Fibroblast of peridontal ligament (primary cell): ENCODE data around the gene FCGR2B.
"Not testable (repeated sequence)": the region's sequence is repeated elsewhere in the genome, so short reads cannot be mapped to it uniquely, and the experiment has no call there.

ENCODE experiments used
- DNase-seq: peaks from one replicate; pipeline ENCODE4 v3.0.0-alpha.2; 2010; ENCODE audit errors: extremely low read depth

FCGR2B gene

DNA sequence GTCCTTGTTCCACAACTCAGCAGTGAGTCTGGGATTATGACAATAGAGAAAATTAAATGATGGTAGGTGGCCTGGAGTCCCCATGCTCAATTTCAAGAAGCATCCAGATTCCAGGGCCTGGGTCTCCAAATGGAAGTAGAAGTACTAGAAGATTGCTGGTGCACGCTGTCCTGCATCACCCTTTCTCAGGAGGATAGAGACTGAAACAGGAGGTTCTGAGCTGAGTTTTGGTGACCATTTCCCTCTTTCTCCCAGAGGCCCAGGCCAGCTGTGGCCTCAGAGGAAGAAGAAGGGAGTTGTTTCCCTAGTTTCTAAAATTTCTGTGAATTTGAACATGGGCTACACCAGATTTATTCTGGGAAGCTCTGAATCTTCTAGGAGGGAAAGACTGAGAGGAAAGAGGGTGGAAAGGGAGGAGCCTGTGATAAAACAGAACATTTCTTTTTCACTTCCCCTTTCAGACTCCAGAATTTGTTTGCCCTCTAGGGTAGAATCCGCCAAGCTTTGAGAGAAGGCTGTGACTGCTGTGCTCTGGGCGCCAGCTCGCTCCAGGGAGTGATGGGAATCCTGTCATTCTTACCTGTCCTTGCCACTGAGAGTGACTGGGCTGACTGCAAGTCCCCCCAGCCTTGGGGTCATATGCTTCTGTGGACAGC lies at the start of gene FCGR2B:
TSS of gene FCGR2B (plus strand) at position 460 of the 656 bp plus-strand sequence. CDS start at position 559, 99 bp downstream.
- DNase-seq: not testable (repeated sequence)

DNA sequence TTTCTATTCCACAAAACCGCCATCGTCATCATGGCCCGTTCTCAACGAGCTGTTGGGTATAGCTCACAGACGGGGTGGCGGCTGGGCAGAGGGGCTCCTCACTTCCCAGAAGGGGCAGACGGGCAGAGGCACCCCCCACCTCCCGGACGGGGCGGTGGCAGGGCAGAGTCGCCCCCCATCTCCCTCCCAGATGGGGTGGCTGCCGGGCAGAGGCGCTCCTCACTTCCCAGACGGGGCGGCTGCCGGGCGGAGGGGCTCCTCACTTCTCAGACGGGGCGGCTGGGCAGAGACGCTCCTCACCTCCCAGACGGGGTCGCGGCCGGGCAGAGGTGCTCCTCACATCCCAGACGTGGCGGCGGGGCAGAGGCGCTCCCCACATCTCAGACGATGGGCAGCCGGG lies 46.5 kb upstream of the FCGR2B start:
- not testable (repeated sequence) for DNase-seq

DNA sequence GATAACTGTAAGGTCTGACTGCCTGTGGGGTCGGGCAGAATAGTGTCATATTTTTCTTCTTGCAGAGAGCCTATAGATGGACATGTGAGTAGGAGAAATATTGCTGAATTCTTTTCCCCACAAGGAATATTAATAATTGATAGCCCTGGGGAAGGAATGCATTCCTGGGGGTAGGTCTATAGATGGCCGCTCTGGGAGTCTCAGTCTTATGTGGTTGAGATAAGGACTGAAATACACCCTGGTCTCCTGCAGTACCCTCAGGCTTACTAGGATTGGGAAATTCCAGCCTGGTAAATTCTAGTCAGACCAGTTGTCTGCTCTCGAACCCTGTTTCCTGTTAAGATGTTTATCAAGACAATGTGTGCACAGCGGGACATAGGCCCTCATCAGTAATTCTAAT lies 44.4 kb upstream of the FCGR2B start:
- DNase-seq: not testable (repeated sequence)

DNA sequence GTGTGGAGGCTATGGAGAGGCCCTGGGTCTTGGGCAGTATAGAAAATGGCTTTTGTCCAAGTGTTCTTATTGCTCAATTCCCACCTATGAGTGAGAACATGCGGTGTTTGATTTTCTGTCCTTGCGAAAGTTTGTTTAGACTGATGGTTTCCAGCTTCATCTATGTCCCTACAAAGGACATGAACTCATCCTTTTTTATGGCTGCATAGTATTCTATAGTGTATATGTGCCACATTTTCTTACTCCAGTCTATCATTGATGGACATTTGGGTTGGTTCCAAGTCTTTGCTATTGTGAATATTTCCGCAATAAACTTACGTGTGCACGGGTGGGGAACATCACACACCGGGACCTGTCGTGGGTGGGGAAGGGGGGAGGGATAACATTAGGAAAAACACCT lies 42.5 kb upstream of the FCGR2B start:
- DNase-seq: not testable (repeated sequence)

DNA sequence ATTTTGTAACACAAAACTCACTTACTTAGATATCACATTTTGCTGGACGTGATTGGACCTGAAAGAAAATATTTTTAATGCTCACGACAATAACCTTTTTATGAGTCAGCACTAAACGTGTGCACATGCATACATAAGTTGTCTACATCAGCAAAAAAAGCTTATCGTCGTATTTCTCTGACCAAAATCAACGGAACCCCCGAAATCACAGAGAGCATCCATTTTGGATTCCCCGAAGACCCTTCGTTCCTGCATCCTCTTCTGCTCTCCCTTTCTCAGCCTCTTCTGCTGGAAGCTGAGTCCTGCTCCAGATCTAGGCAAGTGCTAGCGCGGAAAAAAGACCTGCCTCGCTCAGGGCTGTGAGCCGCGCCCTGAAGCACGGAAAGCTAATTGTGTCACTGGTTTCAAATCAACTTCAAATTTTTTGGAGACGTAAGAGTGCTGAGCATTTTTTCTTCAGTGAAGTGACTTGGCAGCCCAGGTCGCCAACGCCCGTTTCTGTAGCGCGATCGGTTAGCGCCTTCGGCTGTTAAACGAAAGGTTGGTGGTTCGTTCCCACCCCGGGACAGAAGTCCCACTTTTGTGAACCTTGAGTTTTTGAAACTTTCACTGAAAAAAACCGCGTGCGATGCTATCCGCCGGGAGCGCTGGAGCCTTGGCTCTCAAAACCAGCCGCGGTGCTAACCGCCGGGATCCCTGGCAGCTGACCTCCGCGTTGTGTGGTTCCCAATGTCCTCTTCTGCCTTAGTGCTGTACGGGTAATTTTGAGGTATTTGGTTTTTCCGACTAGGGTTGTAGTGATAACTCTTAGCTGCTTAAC lies 41.6 kb upstream of the FCGR2B start:
- DNase-seq: peak; percentile 87

DNA sequence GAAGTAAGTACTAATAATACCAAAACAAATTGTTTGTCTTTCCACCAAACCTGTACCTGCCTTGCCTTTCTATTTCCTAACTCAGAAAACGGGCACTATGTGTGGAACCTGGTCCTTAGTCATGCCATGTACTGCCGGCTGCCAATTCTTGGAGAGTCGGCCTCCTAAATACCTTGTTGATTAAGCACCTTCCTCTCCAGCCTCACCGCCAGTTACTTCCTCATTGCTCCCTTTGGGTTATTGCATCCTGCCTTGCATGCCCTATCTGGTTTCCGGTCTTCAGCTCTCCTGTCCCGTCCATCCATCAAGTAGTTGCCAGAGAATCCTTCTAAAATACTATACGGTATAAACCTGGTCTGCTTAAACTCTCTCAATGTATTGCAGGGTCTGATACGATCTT lies 40.9 kb upstream of the FCGR2B start:
- not testable (repeated sequence) for DNase-seq

DNA sequence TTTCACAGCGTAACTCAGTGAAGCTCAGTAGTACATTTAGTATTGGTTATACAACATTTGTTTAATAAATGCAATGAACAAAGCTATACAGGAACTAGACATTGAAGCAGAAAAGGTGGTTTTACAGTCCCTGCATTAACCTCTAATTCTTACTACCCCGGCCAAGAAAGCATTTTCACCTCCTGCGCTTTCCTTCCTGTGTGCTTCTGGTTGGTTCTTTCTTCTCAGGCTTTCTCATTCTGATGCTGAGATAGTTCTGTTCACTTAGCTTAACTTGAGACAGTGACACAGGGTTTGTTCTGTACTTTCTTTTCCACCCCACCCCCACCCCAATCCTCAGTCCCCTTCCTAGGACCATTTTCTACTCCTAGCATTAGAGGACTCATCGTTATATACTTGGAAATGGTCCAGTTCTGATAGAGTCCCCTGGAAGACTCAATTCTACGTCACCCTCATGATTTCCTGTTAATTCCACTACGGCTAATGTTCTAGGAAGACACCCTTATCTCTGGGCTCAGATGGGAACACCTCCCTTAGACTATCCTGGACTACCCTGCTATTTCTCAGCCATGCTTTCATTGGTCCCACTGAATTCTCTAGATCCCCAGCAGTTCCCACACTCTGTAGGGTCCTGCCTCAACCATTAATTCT lies 39.4 kb upstream of the FCGR2B start:
- not testable (repeated sequence) for DNase-seq

DNA sequence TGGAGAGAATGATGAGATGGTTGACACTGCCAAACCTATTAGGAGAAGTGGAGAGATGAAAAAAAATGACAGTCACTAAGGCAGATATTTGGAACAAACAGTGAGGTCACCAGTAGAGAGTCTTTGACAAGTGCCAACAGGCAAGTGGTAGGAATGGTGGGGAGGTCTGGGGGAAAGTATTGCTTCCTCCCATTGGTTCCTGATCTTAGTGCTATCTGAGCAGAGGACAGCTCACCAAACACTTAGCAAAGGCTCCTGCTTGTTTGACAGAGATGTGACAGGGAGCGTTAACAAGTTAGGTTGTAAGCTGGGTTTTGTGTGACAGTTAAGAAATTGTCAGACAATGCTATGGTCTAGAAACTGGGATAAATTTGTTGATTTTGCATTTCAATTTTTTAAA lies 38.3 kb upstream of the FCGR2B start:
- DNase-seq: not testable (repeated sequence)

DNA sequence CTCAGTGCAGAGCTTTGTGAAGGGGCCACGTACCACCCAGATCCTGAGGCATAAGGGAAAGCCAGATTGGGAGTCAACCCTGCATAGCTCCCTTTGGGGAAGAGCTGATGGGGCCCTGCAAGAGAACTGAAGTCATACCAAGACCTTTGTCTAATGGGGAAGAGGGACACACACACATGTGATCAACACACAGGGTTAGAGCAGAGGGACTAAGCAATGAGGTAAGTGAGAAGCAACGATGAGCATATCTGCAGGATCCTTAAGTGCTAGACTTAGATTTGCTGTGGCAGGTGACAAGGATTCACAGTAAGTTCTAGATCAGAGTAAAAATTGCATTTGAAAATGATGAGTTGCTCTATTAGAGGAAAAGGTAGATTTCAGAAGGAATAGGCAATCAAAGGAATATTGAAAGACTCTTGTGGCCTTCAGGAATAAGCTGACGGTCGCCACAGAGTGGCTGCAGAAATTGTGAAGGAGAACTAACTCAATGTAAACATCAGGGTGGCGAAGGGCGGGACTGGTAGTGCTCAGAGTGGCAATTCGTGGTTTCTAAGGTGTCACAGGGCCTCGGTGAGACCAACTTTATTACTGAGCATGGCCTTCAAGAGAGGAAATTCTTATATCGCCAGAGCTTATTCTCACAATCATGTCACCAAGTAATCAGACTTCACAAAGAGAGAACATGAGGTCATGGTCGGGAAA lies 36.3 kb upstream of the FCGR2B start:
- not testable (repeated sequence) for DNase-seq

DNA sequence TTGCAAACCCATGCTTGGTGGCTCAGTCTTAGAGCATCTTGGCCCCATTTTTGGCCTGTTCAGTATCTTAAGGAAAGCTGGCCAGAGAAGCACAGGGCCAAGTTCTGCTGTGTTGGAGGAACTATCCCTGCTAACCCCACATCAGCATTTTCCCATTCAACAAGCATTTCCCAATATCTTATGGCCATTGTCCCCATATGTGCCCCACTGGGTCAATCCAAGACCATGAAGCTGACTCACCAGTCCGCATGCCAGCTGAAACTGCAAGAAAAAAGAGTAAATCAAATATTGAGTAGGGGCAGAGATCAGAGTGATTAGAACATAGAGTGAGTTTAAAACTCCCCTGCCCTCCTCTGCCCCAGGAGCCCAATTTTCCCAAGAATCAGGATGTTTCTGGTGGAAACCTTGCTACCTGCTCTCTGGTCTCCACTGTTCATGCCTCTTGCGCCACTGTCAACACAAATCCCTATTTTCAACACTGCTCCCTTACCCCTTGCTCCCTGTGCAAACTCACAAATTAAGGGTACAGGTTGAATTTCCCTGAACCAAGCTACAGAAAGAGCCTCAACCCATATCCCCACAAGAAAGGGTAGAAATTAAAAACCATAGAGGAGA lies 32.7 kb upstream of the FCGR2B start:
- not testable (repeated sequence) for DNase-seq

DNA sequence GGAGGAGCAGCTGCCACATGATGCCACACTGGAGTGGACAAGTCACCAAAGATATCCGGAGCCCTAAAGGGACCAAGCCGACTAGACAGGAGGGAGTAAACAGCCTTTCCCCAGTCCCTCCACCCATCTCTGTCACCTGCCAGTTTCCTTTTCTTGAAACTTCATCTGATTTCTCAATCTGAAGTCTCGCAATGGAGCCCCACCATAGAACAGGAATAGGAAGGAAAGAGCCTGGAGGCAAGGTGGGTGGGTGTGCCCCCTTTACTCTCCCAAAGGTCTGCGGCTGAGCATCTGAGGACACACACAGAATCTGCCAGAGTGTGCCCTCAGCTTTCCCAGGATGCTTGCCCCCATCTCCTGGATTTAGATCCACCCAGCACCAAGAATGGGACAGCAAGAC lies 31.9 kb upstream of the FCGR2B start, which contains the start of gene FCGR3B:
TSS of gene FCGR3B (minus strand) at position 101 of the 400 bp plus-strand sequence. CDS start at position 19, 82 bp downstream.
- no peak for DNase-seq

DNA sequence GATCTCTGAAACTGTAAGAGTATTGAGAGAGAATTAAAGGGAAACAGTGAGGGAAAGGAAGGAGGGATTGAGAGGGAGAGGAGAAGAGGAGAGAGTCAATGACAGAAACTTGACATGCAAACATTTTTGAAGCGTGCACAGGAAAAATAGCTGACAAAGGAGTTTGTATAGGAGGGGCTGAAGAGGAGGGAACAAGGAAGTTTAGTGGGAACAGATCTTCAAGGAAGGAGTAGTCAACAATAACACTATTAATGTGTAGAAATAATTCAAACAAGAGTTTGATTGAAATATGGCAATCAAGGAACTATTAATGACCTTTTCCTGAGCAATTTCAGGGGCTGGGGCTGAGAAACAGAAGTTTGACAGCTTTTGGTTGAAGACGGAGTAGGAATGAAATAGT lies 27.9 kb upstream of the FCGR2B start:
- not testable (repeated sequence) for DNase-seq

DNA sequence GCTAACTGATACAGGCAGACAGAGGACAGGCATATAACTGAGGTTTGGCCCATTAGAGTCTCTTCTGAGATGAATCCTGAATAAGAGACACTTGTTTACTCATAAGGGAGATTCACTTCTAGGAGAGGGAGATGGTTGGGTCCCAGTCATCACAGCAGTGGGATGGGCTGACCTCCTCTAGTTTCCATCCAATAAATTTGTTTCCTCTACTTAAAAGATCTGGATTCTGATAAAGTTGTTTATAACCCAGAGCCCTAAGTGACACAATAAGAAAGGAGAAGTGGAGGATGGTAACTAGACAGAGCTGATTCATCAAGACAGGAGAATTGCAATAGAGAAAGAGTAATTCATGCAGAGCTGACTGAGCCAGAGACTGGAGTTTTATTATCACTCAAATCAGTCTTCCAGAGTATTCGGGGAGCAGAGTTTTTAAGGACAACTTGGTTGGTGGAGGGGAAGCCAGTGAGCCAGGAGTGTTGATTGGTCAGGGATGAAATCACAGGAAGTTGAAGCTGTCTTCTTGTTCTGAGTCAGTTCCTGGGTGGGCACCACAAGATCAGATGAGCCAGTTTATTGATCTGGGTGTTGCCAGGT lies 26.7 kb upstream of the FCGR2B start:
- DNase-seq: not testable (repeated sequence)

DNA sequence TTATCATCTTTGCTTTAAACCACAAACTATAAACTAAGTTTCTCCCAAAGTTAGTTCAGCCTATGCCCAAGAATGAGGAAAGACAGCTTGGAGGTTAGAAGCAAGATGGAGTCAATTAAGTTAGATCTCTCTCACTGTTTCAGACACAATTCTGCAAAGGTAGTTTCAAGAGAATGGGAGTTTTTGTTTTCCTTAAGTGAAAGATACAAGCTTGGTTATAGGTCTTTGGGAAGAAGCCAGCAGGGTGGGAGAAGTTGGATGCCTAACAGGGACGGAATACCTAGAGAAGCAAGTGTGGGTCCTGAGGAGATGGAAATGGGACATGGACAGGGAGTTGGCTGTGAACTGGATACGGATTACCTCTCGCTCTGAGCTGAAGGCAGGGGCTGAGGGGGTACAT lies 26.0 kb upstream of the FCGR2B start:
- not testable (repeated sequence) for DNase-seq

DNA sequence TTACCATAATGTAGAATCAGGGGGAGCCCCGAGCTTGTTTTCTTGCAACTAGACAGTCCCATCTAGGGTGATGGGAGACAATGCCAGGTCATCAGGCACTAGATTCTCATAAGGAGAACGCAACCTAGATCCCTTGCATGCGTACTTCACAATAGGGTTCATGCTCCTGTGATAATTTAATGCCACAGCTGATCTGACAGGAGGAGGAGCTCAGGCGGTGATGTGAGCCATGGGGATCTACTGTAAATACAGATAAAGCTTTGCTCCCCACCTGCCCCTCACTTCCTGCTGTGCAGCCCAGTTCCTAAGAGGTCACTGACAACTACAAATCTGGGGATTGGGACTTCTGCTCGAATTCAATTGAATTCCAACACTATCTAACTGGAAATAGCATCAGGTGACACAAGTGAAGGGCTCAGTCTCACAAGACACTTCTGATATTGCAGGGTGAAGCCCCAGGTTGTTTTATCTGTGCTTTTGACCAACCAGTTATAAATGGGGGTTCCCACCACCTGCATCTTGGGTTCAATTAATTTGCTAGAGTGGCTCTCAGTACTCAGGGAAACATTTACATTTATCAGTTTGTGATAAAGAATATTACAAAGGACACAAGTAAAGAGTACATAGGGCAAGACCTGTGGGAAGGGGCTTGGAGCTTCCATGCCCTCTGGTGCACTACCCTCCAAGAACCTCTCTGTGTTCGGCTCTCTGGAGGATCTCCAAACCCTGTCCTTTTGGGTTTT lies 24.5 kb upstream of the FCGR2B start:
- not testable (repeated sequence) for DNase-seq

DNA sequence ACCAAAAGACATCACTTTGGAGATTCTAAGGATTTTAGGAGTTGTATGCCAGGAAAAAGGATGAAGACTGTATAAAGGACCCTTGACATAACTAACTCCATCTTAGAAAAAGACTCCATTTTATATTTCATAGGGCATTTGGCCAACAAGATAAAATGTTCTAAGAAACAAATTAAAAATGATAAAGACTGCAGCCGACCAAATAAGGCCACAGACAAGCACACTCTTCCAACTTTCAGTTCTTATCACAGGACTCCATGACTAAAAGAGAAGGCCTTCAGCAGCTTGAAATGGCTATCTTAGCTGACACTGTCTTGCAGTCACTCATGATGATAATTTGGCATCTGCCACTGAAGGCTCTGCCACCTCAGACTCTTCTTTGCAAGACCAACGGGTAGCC lies 23.7 kb upstream of the FCGR2B start:
- DNase-seq: not testable (repeated sequence)

DNA sequence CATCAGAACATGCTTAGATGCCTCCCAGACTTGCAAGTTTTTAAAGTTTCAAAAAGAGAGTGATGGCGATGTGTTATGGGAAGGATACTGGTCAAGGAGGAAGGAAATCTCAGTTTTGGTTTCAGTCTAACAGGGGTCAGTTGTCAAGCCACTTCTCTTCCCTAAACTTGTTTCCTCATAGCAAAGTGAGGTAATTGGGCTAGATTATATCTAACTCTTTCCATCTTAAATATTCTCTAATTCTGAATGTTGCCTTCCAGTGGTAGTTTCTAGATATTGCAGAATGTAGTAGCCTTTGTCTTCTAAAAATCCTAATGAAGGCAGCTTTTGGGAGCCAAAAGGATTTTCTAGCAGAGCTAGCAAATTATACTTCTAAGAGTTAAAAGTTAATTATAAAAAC lies 20.2 kb upstream of the FCGR2B start:
- peak; percentile 51 for DNase-seq

DNA sequence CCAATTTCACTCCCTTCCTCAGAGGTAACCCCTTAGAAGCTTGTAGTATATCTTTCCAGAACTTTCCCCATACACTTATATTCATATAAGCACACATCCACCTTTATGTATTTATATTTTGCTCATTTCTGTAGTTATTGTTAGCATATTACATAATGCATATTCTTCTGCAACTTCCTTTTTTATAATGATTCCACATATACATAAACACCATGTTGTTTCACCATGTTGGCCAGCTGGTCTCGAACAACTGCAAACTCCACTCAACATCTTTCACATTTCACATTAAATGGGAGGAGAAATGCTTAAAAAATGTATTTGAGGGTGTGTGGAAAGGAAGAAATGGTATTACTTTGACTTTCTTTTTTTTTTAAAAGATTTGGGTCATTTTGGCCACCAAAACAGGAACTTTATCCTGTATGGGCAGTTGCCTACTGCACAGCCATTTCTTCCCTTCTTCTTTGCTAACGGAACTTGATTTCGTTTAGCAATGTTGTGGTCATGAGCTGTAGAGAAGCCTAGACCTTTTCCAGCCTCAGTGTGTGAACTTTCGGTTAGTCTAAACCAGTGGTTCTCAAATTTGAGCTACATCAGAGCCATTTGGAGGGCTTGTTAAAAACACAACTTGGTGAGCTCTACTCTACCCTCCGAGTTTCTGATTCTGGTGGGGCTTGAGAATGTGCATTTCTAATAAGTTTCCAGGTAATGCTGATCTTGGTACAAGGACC lies 19.3 kb upstream of the FCGR2B start:
- not testable (repeated sequence) for DNase-seq

DNA sequence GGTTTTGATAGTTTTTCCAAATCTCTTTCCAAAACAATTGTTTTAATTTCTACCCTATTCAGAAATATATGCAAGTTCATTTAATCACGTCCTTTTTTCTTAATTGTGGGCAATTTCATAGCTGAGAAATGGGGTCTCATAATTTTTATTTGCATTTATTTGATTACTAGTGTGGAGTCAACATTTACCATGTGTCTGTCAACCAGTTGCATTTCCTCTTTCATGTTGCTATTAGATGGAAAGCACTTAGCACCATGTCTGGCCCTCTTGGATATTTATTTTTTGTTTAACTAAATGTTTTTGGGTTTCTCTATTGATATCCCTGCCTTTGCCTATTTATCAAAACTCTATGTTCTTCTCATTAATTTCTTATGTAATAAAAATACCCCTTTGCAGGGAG lies 18.1 kb upstream of the FCGR2B start:
- DNase-seq: not testable (repeated sequence)
